ENCODE data around the gene ACVRL1.

The ACVRL1 gene

DNA sequence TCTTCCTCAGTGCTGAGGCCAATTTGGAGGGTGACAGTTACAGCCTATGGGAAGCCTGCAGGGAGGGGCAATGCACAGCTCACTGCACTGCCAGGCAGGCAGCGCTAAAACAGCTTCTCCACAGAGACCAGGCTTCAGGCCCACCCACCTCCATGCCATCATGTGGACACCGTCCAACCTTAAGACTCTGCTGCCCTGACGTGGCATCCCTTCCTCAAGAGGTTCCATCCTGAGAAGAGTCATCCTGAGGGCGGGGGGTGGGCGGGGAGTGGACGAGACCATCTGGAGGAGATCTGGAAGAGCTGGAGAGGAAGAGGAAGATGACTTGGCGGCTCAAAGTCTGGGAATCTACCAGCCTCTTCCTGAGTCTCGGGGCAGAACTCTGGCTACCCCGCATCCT is 8.4 kb upstream of the ACVRL1 start:
- no peak for DNase-seq (ENCODE audit: low read depth)

DNA sequence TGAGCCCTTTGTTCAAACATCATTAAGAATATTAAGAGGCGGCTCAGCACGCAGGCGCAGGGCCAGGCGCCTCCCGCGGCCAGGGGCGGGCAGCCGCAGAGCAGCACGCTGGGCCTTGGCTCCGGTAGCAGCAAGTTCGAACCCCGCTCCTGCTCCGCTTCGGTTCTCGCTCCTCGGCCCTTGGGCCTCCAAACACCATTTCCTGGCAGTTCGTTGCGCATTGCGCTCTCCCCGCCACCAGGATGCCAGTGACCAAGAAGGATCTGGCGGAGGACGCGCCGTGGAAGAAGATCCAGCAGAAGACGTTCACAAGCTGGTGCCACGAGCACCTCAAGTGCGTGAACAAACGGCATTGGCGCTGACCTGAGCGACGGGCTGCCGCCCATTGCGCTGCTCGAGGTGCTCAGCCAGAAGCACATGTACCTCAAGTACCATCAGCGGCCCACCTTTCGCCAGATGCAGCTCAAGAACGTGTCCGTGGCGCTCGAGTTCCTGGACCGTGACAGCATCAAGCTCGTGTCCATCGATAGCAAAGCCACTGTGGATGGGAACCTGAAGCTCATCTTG is 6.9 kb upstream of the ACVRL1 start:
- DNase-seq (ENCODE audit: low read depth): no peak

DNA sequence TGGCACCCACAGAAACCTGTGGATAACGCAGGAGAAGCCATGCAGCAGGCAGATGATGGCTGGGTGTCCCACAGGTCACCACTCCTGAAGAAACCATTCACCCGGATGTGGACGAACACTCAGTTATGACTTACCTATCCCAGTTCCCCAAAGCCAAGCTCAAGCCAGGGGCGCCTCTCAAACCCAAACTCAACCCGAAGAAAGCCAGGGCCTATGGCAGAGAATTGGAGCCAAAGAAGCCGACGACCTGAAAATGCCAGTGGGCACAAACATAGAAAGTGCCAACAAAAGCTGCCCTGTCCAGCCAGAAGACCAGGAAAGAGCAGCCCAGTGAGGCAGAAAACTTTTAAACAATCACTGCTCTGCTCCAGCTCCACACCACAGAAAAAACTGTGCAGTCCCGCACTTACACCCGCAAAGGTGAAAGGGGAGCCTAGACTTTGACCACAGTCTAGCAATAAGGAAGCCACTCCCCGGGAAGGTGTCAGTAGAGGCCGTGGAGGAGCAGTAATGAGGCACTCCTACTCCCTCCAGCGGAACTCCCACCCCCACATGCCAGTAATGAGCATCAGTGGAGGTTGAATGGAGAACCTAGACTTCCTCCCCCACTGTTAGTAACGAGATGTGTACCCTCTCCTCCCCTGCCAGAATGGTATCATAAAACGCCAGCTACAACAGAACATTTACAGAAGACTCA is 6.0 kb upstream of the ACVRL1 start:
- DNase-seq (ENCODE audit: low read depth): no peak

DNA sequence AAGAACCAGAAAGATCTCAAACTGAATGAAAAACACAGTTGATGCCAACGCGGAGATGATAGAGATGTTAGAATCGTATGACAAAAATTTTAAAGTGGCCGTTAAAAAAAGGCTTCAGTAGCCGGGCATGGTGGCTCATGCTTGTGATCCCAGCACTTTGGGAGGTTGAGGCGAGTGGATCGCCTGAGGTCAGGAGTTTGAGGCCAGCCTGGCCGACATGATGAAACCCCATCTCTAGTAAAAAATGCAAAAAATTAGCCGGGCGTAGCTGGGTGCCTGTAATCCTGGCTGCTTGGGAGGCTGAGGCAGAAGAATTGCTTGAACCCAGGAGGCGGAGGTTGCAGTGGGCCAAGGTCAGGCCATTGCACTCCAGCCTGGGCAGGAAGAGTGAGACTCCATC is 5.4 kb upstream of the ACVRL1 start:
- DNase-seq (ENCODE audit: low read depth): no peak

DNA sequence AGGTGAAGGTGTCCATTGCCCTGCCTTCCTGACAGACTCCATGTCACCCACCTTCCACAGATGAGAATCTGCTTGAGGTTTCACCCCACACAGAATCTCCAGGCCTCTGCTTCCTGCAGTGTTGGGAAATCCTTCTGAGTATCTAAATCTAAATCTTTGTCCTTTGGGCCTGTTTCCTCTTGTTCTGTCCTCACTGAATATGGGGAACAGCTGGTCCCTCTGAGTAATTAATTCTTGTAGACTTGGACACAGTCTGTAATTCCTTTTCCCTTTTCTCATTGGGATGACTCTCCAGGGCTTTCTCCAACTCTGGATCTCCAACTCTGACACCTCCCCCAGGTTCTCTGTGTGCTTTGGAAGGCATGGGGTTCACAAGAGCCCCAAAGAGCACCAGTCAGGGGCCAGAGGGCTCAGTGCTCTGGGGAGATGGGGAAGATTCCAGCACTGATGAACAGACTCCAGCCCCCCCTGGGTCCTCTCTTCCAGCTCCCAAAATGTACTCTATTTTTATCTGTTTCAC is 2.3 kb upstream of the ACVRL1 start:
- no peak for DNase-seq (ENCODE audit: low read depth)

DNA sequence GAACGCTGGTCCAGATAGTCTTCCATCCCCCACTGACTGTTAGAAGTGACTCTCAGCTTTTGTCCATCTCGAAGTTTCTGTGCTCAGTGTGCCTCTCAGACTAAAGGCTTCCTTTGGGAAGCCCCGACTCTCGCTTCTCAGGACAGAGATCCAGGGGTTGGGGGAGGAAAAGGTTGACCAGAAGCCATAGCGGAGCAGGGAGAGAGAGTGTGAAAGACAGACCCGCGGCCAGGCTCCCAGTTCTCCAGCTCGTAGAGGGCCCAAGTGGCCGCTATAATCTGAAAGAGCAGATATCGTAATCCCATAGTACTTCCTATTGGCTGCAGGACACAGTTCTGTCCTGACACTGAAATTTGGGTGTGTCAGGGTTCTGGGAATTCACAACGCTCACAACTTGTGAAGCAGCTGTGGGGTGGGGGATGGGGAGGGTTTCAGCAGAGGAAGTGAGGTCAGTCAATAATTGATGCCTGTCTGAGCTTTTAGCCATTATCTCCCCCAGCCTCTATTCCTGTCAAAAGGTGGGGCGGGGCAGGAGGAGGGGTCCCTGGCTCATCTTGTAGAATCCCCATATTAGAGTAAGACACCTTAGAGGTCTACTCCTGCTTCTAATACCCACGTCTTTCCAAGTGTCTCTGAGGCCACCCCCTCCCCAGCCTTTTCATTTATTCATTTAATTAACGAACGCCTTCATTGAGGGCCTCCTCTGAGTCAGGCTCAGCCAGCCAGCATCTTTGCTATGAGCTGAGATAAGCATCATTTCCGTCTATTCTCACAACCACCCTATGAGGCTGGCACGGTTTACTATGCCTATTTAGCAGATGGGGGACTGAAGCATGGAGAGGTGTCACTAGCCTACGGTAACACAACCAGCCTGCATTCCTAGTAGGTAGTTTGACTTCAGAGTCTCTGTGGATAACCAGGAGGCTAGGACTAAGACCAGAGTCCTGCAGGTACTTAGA is 1.6 kb upstream of the ACVRL1 start:
- DNase-seq (ENCODE audit: low read depth): no peak

DNA sequence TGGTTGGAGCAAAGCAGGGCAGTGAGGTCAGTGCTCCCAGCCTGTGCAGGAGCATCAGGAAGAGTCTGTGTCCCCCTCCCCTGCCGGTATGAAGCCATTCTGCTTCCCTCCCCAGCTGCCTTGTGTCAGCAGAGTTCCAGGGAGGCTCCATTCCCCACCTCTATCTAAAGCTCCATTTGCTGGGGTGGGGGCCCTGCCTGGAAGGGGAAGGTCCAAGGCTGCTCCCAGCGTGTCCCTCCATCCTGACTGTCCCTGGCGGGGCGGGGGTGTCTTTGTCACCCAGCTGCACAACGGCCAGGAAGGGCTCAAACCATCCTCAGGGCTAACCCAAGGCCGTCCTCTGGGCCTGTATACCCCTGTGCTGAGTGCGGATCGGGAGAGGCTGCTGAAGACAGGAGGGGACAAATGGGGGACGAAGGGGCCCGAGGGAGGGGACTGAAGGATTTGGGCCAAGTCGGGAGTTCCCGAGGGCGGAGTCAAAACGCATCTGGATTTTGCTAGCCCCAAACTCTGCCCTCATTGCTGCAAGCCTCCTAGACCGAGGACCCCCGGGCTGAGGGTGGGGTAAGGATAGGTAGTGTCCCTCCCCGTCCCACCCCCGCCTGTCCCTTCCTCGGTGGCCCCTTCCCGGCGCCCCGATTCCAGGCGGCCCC is 748 bp upstream of the ACVRL1 start:
- no peak for DNase-seq (ENCODE audit: low read depth)

DNA sequence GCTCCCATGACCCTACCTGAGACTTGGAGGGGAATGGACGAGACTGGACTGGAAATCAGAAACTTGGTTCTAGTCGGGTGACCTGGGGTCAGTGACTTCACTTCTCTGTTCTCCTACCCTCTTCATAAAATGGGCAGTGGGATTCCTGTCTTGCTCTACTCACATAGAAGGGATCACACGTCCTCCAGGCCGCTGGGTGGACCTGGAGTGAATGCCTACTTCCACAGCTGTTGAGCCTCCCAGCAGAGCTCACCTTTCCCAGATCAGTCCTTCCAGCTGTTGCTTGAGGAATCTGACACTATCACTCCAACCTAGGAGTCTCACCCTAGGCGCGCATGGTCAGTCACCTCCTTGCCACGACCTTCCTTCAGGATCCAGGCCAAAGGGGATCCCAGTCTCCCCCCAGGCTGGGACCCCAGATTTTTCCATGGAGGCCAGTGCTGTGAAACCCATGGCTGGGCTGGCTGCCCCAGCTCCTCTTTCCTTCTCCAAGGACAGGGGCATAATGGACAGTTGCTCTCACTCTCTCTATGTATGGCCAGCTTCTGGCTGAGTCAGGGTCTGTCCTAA is 637 bp downstream of the ACVRL1 start:
- no peak for DNase-seq (ENCODE audit: low read depth)

DNA sequence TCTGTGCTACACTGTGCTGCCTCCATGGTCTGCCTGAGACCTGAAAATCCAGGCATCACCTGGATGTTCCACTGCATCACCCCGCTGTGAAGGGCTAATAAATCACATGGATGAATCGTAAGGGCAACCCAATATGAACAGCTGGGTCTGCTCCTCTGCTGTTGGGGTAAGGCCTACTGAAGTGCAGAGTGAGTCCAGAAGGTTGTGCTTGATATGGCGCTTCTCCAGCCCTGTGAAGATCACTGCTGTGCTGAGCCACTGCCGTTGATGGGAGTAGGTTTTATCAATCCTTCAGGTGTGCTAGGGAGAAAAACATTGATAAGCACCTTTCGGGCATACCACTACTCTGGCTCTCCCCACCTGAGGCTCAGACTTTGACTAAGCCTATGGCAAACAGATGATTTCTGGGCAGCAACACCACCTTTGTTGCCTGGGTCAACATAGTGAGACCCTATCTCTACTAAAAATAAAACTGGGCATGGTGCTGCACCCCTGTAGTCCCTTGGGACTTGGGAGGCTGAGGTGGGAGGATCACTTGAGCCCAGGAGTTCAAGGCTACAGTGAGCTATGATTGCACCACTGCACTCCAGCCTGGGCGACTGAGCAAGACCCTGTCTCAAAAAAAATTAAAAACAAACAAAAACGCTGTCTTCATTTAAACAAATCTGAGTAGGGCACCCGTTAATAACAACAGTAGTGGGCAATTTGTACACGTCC is 1.7 kb downstream of the ACVRL1 start:
- no peak for DNase-seq (ENCODE audit: low read depth)

DNA sequence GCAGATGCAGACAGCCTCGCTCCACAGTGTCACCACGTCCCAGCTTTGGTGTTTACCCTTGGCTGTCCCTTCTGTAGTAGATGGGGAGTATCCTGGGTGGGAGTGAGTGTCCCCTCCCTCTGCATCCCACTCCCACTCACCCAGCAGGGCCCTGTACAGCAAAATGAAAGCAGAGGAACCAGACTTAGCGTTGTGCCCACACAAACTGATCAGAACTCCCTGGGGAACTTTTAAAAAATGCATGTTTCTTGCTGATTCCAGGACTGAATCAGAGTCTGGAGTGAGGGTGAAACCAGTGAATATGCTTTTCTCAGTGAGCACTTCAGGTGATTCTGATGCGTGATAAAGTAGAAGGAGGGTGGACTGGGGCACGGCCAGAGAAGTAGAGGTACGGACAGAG is 2.9 kb downstream of the ACVRL1 start:
- no peak for DNase-seq (ENCODE audit: low read depth)

DNA sequence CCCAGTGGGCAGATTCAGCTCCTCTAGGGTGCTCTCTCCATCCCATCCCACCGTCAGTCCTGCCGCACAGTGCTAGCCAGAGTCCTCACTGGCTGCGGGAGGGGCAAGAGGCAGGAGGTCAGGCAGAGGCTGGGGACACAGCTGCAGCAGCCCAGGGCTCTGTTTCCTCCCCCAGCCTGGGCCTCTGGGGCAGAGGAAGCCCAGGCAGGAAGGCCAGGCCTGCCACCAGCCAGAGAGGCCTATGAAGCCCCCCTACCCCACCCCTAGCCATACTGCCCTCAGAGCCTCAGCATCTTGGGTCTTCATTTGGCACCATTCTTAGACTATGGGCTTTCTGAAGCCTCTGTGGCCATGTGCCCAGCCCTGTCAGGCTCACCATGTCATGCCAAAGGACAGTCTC is 3.4 kb downstream of the ACVRL1 start:
- no peak for DNase-seq (ENCODE audit: low read depth)

DNA sequence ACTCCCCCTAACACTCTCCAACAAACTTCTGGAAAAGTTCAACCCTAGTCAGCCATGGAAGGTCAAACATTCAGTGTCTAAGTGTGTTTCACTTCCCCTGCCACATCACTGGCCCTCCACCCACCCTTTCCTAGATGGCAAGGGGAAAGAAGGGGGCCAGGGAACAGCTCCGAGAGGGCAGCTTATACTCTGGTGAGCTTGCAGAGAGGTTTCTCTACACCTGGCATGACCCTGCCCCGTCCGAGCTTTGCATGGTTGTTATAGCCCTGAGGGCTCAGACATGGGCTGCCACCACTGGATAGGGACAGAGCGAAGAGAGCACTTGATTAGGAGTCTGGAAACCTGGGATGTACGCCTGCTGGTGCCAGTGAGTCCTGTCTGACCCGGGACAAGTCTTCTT is 4.0 kb downstream of the ACVRL1 start:
- DNase-seq (ENCODE audit: low read depth): no peak

DNA sequence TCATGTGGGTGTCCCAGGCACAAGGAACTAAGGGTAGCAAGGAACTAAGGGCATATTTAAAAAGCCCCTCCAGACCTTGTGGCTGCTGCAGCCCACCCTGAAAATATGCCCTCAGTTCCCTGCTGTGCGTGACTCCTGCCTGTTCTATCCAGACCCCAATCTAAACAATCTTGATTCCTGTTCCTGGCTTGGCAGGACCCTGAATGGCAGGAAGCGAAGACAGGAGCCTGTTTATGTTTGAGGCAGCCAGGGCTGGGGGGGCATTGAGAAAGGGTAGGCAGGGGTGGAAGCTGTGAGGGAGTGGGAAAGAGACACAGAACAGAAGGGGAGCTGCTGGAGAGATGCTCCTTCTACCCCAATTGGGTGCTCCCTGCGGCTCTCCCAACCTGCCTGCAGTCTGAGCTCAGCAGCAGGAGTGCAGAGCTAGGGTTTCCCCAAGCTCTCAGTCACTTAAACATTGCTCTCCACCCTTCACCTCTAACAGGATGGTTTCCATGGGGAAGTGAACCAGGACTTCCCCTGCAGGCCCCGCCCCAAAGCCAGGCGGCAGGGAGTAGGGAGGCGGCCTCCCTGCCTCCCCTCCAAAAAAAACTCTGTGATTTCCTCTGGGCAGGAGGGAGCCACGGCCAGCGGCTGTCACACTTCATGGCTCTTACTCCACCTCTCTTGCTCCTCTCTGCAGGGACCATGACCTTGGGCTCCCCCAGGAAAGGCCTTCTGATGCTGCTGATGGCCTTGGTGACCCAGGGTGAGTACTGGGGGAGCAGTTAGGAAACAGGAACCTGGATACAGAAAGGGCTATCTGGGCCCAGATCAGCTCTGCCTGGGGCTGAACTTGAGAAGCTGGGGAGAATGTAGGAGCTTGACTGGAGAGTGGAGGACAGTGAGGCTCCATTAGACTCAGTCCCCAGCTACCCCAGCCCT is 4.7 kb downstream of the ACVRL1 start:
- DNase-seq (ENCODE audit: low read depth): no peak

DNA sequence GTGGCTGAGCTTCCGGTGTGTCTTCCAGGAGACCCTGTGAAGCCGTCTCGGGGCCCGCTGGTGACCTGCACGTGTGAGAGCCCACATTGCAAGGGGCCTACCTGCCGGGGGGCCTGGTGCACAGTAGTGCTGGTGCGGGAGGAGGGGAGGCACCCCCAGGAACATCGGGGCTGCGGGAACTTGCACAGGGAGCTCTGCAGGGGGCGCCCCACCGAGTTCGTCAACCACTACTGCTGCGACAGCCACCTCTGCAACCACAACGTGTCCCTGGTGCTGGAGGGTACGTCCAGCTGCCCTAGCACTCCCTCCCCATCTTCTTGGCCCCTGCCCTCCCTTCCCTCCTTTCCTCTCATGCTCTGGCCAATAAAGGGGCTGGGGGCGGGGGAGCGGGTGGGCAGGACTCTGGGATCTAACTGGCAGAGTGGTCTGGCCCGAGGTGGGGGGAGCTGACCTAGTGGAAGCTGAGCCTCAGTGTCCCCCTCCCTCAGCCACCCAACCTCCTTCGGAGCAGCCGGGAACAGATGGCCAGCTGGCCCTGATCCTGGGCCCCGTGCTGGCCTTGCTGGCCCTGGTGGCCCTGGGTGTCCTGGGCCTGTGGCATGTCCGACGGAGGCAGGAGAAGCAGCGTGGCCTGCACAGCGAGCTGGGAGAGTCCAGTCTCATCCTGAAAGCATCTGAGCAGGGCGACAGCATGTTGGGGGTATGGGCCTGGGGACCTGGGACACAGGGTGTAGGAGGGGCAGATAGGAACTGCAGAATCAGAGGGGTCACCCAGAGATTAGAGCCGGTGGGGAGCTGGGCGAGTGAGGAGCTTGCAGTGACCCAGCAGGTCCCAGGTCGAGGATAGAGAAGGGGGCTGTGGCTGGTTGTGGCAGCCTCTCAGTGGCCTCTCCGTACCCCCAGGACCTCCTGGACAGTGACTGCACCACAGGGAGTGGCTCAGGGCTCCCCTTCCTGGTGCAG is 6.0 kb downstream of the ACVRL1 start:
- no peak for DNase-seq (ENCODE audit: low read depth)

DNA sequence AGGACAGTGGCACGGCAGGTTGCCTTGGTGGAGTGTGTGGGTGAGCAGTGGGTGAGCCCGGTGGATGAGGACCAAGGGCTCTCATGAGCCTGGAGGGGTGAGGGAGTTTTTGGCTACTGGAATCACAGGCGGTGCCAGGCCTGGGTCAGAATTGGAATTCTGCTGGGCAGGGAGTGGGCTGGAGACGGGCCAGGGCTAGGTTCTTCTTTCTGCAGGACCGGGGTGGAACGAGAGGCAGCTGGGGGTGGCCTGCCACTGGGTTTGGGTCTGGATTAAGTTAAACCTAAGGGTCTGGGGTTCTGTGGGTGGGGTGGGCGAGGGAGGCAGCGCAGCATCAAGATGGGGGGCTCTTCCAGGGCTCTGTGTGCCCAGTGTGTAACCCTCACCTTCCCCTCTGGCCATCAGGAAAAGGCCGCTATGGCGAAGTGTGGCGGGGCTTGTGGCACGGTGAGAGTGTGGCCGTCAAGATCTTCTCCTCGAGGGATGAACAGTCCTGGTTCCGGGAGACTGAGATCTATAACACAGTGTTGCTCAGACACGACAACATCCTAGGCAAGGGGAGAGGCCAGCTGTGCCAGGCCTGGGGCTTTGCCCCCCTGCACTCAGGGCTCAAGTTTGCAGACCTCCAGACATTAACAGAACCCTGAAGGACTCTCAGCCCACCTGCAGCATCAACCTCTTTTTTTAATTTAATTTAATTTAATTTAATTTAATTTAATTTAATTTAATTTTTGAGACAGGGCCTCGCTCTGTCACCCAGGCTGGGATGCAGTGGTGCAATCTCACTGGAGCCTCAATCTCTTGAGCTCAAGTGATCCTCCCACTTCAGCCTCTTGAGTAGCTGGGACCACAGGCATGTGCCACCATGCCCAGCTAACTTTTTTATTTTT is 7.0 kb downstream of the ACVRL1 start:
- DNase-seq (ENCODE audit: low read depth): no peak

DNA sequence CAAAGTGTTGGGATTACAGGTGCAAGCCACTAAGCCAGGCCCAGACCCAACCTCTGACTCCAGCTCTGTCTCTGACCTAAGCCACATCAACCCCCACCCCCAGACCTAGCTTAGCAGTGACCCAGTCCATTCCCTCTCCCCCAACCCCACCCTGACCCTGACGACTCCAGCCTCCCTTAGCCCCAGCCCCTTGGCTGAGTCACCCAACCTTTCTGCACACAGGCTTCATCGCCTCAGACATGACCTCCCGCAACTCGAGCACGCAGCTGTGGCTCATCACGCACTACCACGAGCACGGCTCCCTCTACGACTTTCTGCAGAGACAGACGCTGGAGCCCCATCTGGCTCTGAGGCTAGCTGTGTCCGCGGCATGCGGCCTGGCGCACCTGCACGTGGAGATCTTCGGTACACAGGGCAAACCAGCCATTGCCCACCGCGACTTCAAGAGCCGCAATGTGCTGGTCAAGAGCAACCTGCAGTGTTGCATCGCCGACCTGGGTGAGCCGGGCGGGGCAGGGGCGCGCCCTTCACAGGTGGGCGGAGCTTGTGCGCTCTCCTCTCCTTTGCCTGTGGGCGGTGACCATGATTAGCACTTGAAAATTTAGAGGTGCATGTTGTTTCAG is 7.8 kb downstream of the ACVRL1 start:
- DNase-seq (ENCODE audit: low read depth): no peak

DNA sequence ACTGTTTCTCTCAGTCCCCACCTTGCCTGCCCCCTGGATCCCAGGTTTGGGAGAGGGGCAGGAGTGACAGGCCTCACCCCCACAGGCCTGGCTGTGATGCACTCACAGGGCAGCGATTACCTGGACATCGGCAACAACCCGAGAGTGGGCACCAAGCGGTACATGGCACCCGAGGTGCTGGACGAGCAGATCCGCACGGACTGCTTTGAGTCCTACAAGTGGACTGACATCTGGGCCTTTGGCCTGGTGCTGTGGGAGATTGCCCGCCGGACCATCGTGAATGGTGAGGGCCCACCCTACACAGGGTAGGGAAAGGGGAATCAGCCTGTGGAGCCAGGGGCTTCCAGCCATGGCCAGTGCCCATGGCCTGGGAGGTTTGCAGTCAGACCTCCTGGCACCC is 8.6 kb downstream of the ACVRL1 start:
- no peak for DNase-seq (ENCODE audit: low read depth)
